ENCODE data around the gene COX6B2.
"Not testable (repeated sequence)": the region's sequence is repeated elsewhere in the genome, so short reads cannot be mapped to it uniquely, and the experiment has no call there.

Gene COX6B2

GRCh38 chr19:55354698-55355212 is at the start of gene COX6B2:
Gene COX6B2, minus strand, starts transcription at chr19:55354719. Its CDS starts 198 bp downstream, at chr19:55354521.
- Histone ChIP-seq H3K27ac (ENCODE audit: low read length) (no peak within 1 kb of the TSS), H3K4me3 (ENCODE audit: low read length in 2 of 2) (peak within 1 kb of the TSS; percentile 38 to 62), H3K4me1 (ENCODE audit: control insufficient read depth, insufficient read depth, low read length) (peaks cover 6% of the 10 kb centered on the region), H3K9ac (ENCODE audit: low read length in 2 of 2) (no peak within 1 kb of the TSS), H3K27me3 (ENCODE audit: control insufficient read depth in 1 of 2, insufficient read depth in 2 of 2, low read length in 2 of 2) (peaks cover 46 to 50% of the 10 kb centered on the region in 2 donors), H3K36me3 (ENCODE audit: control insufficient read depth in 2 of 2, insufficient read depth in 2 of 2, low read length in 2 of 2) (no peaks in the 10 kb centered on the region), H3K9me3 (ENCODE audit: control insufficient read depth in 2 of 2, low read length in 2 of 2) (no peaks in the 10 kb centered on the region)

- peaks cover 16% of the 10 kb centered on the region for H3K4me1 ChIP-seq (ENCODE audit: control insufficient read depth, insufficient read depth, low read length)
- H3K4me3 ChIP-seq (ENCODE audit: low read length in 2 of 2), result no peak overlapping the region
- H3K9me3 ChIP-seq (ENCODE audit: control insufficient read depth in 2 of 2, low read length in 2 of 2), result no peaks in the 10 kb centered on the region
- H3K27ac ChIP-seq (ENCODE audit: low read length), result no peak overlapping the region
- H3K27me3 ChIP-seq (ENCODE audit: control insufficient read depth in 1 of 2, insufficient read depth in 2 of 2, low read length in 2 of 2), result no peaks in the 10 kb centered on the region
- no peak overlapping the region for H3K9ac ChIP-seq (ENCODE audit: low read length in 2 of 2)
- peaks cover 33 to 34% of the 10 kb centered on the region in 2 donors for H3K36me3 ChIP-seq (ENCODE audit: control insufficient read depth in 2 of 2, insufficient read depth in 2 of 2, low read length in 2 of 2)
Measured at GRCh38 chr19:55402509-55402908, 48.0 kb upstream of the COX6B2 start.

- H3K36me3 ChIP-seq (ENCODE audit: control insufficient read depth in 2 of 2, insufficient read depth in 2 of 2, low read length in 2 of 2), result peaks cover 33 to 34% of the 10 kb centered on the region in 2 donors
- not testable (repeated sequence) for H3K4me3 ChIP-seq (ENCODE audit: low read length in 2 of 2); H3K4me1 ChIP-seq (ENCODE audit: control insufficient read depth, insufficient read depth, low read length)
Measured at GRCh38 chr19:55401390-55401789, 46.9 kb upstream of the COX6B2 start.

GRCh38 chr19:55400281-55401087 is 46.0 kb upstream of the COX6B2 start:
- Histone ChIP-seq H3K27ac (ENCODE audit: low read length) (no peak overlapping the region), H3K27me3 (ENCODE audit: control insufficient read depth in 1 of 2, insufficient read depth in 2 of 2, low read length in 2 of 2) (no peaks in the 10 kb centered on the region), H3K4me3 (ENCODE audit: low read length in 2 of 2) (no peak overlapping the region), H3K4me1 (ENCODE audit: control insufficient read depth, insufficient read depth, low read length) (peaks cover under 1% of the 10 kb centered on the region), H3K9me3 (ENCODE audit: control insufficient read depth in 2 of 2, low read length in 2 of 2) (no peaks in the 10 kb centered on the region), H3K9ac (ENCODE audit: low read length in 2 of 2) (no peak overlapping the region), H3K36me3 (ENCODE audit: control insufficient read depth in 2 of 2, insufficient read depth in 2 of 2, low read length in 2 of 2) (peaks cover 27 to 29% of the 10 kb centered on the region in 2 donors)

More at GRCh38 chr19:55401390-55401789, 46.9 kb upstream of the COX6B2 start:
- H3K27ac ChIP-seq (ENCODE audit: low read length); H3K27me3 ChIP-seq (ENCODE audit: control insufficient read depth in 1 of 2, insufficient read depth in 2 of 2, low read length in 2 of 2); H3K9me3 ChIP-seq (ENCODE audit: control insufficient read depth in 2 of 2, low read length in 2 of 2); H3K9ac ChIP-seq (ENCODE audit: low read length in 2 of 2): not testable (repeated sequence)

- H3K4me1 ChIP-seq (ENCODE audit: control insufficient read depth, insufficient read depth, low read length), result no peaks in the 10 kb centered on the region
- no peak overlapping the region for H3K4me3 ChIP-seq (ENCODE audit: low read length in 2 of 2)
- H3K36me3 ChIP-seq (ENCODE audit: control insufficient read depth in 2 of 2, insufficient read depth in 2 of 2, low read length in 2 of 2), result peaks cover 20 to 26% of the 10 kb centered on the region in 2 donors
- no peak overlapping the region for H3K9ac ChIP-seq (ENCODE audit: low read length in 2 of 2)
- H3K27ac ChIP-seq (ENCODE audit: low read length), result no peak overlapping the region
- no peaks in the 10 kb centered on the region for H3K27me3 ChIP-seq (ENCODE audit: control insufficient read depth in 1 of 2, insufficient read depth in 2 of 2, low read length in 2 of 2)
- H3K9me3 ChIP-seq (ENCODE audit: control insufficient read depth in 2 of 2, low read length in 2 of 2), result no peaks in the 10 kb centered on the region
Measured at GRCh38 chr19:55398200-55398925, 43.8 kb upstream of the COX6B2 start.

GRCh38 chr19:55392820-55393761 is 38.6 kb upstream of the COX6B2 start:
- H3K27ac ChIP-seq (ENCODE audit: low read length), result no peak overlapping the region
- no peaks in the 10 kb centered on the region for H3K27me3 ChIP-seq (ENCODE audit: control insufficient read depth in 1 of 2, insufficient read depth in 2 of 2, low read length in 2 of 2)
- no peak overlapping the region for H3K9ac ChIP-seq (ENCODE audit: low read length in 2 of 2)
- peaks cover 8 to 23% of the 10 kb centered on the region in 2 donors for H3K36me3 ChIP-seq (ENCODE audit: control insufficient read depth in 2 of 2, insufficient read depth in 2 of 2, low read length in 2 of 2)
- no peak overlapping the region for H3K4me3 ChIP-seq (ENCODE audit: low read length in 2 of 2)
- H3K4me1 ChIP-seq (ENCODE audit: control insufficient read depth, insufficient read depth, low read length), result peaks cover 21% of the 10 kb centered on the region
- no peaks in the 10 kb centered on the region for H3K9me3 ChIP-seq (ENCODE audit: control insufficient read depth in 2 of 2, low read length in 2 of 2)

- H3K27ac ChIP-seq (ENCODE audit: low read length), result no peak overlapping the region
- no peaks in the 10 kb centered on the region for H3K9me3 ChIP-seq (ENCODE audit: control insufficient read depth in 2 of 2, low read length in 2 of 2)
- no peaks in the 10 kb centered on the region for H3K27me3 ChIP-seq (ENCODE audit: control insufficient read depth in 1 of 2, insufficient read depth in 2 of 2, low read length in 2 of 2)
- no peak overlapping the region for H3K9ac ChIP-seq (ENCODE audit: low read length in 2 of 2)
- H3K4me1 ChIP-seq (ENCODE audit: control insufficient read depth, insufficient read depth, low read length), result peaks cover 32% of the 10 kb centered on the region
- H3K36me3 ChIP-seq (ENCODE audit: control insufficient read depth in 2 of 2, insufficient read depth in 2 of 2, low read length in 2 of 2), result peaks cover 16 to 33% of the 10 kb centered on the region in 2 donors
- H3K4me3 ChIP-seq (ENCODE audit: low read length in 2 of 2), result no peak overlapping the region
Measured at GRCh38 chr19:55391702-55392615, 37.4 kb upstream of the COX6B2 start.

GRCh38 chr19:55391191-55391670 is 36.7 kb upstream of the COX6B2 start:
- no peaks in the 10 kb centered on the region for H3K27me3 ChIP-seq (ENCODE audit: control insufficient read depth in 1 of 2, insufficient read depth in 2 of 2, low read length in 2 of 2)
- H3K4me1 ChIP-seq (ENCODE audit: control insufficient read depth, insufficient read depth, low read length), result peaks cover 40% of the 10 kb centered on the region
- no peak overlapping the region for H3K4me3 ChIP-seq (ENCODE audit: low read length in 2 of 2)
- no peak overlapping the region for H3K9ac ChIP-seq (ENCODE audit: low read length in 2 of 2)
- no peaks in the 10 kb centered on the region for H3K9me3 ChIP-seq (ENCODE audit: control insufficient read depth in 2 of 2, low read length in 2 of 2)
- no peak overlapping the region for H3K27ac ChIP-seq (ENCODE audit: low read length)
- H3K36me3 ChIP-seq (ENCODE audit: control insufficient read depth in 2 of 2, insufficient read depth in 2 of 2, low read length in 2 of 2), result peaks cover 16 to 34% of the 10 kb centered on the region in 2 donors

- H3K4me3 ChIP-seq (ENCODE audit: low read length in 2 of 2), result no peak overlapping the region
- H3K27me3 ChIP-seq (ENCODE audit: control insufficient read depth in 1 of 2, insufficient read depth in 2 of 2, low read length in 2 of 2), result no peaks in the 10 kb centered on the region
- H3K36me3 ChIP-seq (ENCODE audit: control insufficient read depth in 2 of 2, insufficient read depth in 2 of 2, low read length in 2 of 2), result peaks cover 16 to 34% of the 10 kb centered on the region in 2 donors
- peaks cover 41% of the 10 kb centered on the region for H3K4me1 ChIP-seq (ENCODE audit: control insufficient read depth, insufficient read depth, low read length)
- H3K9me3 ChIP-seq (ENCODE audit: control insufficient read depth in 2 of 2, low read length in 2 of 2), result no peaks in the 10 kb centered on the region
- H3K9ac ChIP-seq (ENCODE audit: low read length in 2 of 2), result no peak overlapping the region
- H3K27ac ChIP-seq (ENCODE audit: low read length), result no peak overlapping the region
Measured at GRCh38 chr19:55390461-55390880, 36.0 kb upstream of the COX6B2 start.
